SK-N-SH (cell line): ENCODE results near the gene ISCA2. TPM values are rescaled to one million over a fixed set of nuclear protein-coding genes. Genes with fewer than 3 reads are reported as not detected.

Experiments
- CTCF ChIA-PET: fragments of 300-600, 350-600 bp; formaldehyde crosslinking; extraction: SDS; loops from one replicate; lab custom pipeline; 2021; lab: Yijun Ruan, JAX
- POLR2A ChIA-PET: fragments of 350-600 bp; sonication (Branson Sonifier 250); formaldehyde crosslinking; extraction: SDS; loops from one replicate; lab custom pipeline; 2020; ENCODE audit warnings: antibody characterized with exemption, inconsistent platforms; lab: Yijun Ruan, JAX
- DNase-seq: peaks from one replicate; pipeline ENCODE4 v3.0.0; 2012
- H2AFZ ChIP-seq: fragments of 200-600 bp; sonication (generic); 2 replicates; pipeline ENCODE4 v1.8.1; 2016; ENCODE audit warnings: antibody characterized with exemption, mild to moderate bottlenecking, low read depth
- H3F3A ChIP-seq: fragments of 200-600 bp; sonication (generic); replicated peaks from 2 replicates; pipeline ENCODE3; 2016; ENCODE audit warnings: antibody characterized with exemption, mild to moderate bottlenecking; ENCODE audit not compliant: insufficient read depth
- H3K27ac ChIP-seq, 2 experiments: fragments of 200-500 bp in 1 of 2; fragments of 200-600 bp in 1 of 2; sonication (Bioruptor generic) in 1 of 2; sonication (generic), shearing (Covaris generic) in 1 of 2; 2 replicates each; pipeline versions ENCODE4 v1.5.1 to v1.6.1; 2014 to 2016; ENCODE audit warnings: low read depth in 2 of 2, inconsistent platforms in 1 of 2, low read length in 1 of 2, mild to moderate bottlenecking in 1 of 2, mixed read lengths in 1 of 2
- H3K27me3 ChIP-seq: fragments of 200-600 bp; sonication (generic), shearing (Covaris generic); 2 replicates; pipeline ENCODE4 v1.6.1; 2016; ENCODE audit warnings: mixed run types; ENCODE audit not compliant: insufficient read depth
- H3K36me3 ChIP-seq, 2 experiments: fragments of 200-500 bp in 1 of 2; fragments of 200-600 bp in 1 of 2; sonication (Bioruptor generic) in 1 of 2; sonication (generic) in 1 of 2; replicated peaks in 1 of 2; 2 replicates each; pipeline versions ENCODE3 to v1.5.1; 2014 to 2016; ENCODE audit warnings: low read length in 1 of 2, mild to moderate bottlenecking in 1 of 2; ENCODE audit not compliant: insufficient read depth in 2 of 2, control insufficient read depth in 1 of 2
- H3K4me1 ChIP-seq, 2 experiments: fragments of 200-500 bp in 1 of 2; fragments of 200-600 bp in 1 of 2; sonication (Bioruptor generic) in 1 of 2; sonication (generic), shearing (Covaris generic) in 1 of 2; 2 replicates each; pipeline versions ENCODE4 v1.5.1 to v1.6.1; 2014 to 2016; ENCODE audit warnings: low read depth in 1 of 2, low read length in 1 of 2, mixed run types in 1 of 2; ENCODE audit not compliant: insufficient read depth in 2 of 2, control insufficient read depth in 1 of 2
- H3K4me2 ChIP-seq: fragments of 200-600 bp; sonication (generic), shearing (Covaris generic); 2 replicates; pipeline ENCODE4 v1.6.1; 2017; ENCODE audit warnings: mixed run types
- H3K4me3 ChIP-seq, 2 experiments: fragments of 200-500 bp in 1 of 2; fragments of 200-600 bp in 1 of 2; sonication (Bioruptor generic) in 1 of 2; sonication (generic), shearing (Covaris generic) in 1 of 2; 2 replicates each; pipeline versions ENCODE4 v1.5.1 to v1.8.1; 2014 to 2016; ENCODE audit warnings: low read depth in 2 of 2, inconsistent platforms in 1 of 2, low read length in 1 of 2, mild to moderate bottlenecking in 1 of 2, mixed read lengths in 1 of 2, moderate library complexity in 1 of 2
- H3K79me2 ChIP-seq: fragments of 200-600 bp; sonication (generic); 2 replicates; pipeline ENCODE4 v1.8.1; 2017; ENCODE audit warnings: mild to moderate bottlenecking; ENCODE audit not compliant: insufficient read depth
- H3K9ac ChIP-seq: fragments of 200-600 bp; sonication (generic); 2 replicates; pipeline ENCODE4 v1.6.1; 2017; ENCODE audit warnings: mixed run types
- H3K9me2 ChIP-seq: fragments of 200-600 bp; sonication (generic); 2 replicates; pipeline ENCODE4 v1.6.1; 2017; ENCODE audit warnings: mixed run types
- H3K9me3 ChIP-seq: fragments of 200-600 bp; sonication (generic); 2 replicates; pipeline ENCODE4 v1.6.1; 2017; ENCODE audit warnings: mixed run types, mild to moderate bottlenecking, moderate library complexity
- H4K20me1 ChIP-seq: fragments of 200-600 bp; sonication (generic); 2 replicates; pipeline ENCODE4 v1.6.1; 2017; ENCODE audit warnings: mild to moderate bottlenecking, mixed run types; ENCODE audit not compliant: insufficient read depth
- CHD2 ChIP-seq: fragments of 150-350 bp; IDR thresholded peaks from 2 replicates; pipeline ENCODE4 v1.6.1; 2018; ENCODE audit warnings: low read length; ENCODE audit not compliant: partially characterized antibody
- ELF1 ChIP-seq: IDR thresholded peaks from 2 replicates; pipeline ENCODE4 v1.4.0; 2012
- EP300 ChIP-seq, 2 experiments: IDR thresholded peaks; 2 replicates each; pipeline versions ENCODE4 v1.4.0 to v1.6.1; 2012; ENCODE audit warnings: borderline replicate concordance in 1 of 2, low read depth in 1 of 2, low read length in 1 of 2
- EZH2phosphoT487 ChIP-seq: fragments of 200-600 bp; sonication (generic); IDR thresholded peaks from 2 replicates; pipeline ENCODE4 v1.6.1; 2017; ENCODE audit warnings: low read depth, mixed run types, mild to moderate bottlenecking, antibody characterized with exemption, moderate library complexity, borderline replicate concordance
- FOXJ3 ChIP-seq: sonication (generic); formaldehyde crosslinking; IDR thresholded peaks from 2 replicates; pipeline ENCODE4 v1.5.1; 2020; ENCODE audit warnings: mild to moderate bottlenecking, missing genetic modification reagents
- FOXM1 ChIP-seq: IDR thresholded peaks from 2 replicates; pipeline ENCODE4 v1.4.0; 2012; ENCODE audit warnings: low read depth, mild to moderate bottlenecking
- GABPA ChIP-seq: IDR thresholded peaks from 2 replicates; pipeline ENCODE4 v1.4.0; 2012; ENCODE audit warnings: low read depth, mild to moderate bottlenecking
- GATA2 ChIP-seq: sonication (generic); formaldehyde crosslinking; IDR thresholded peaks from 2 replicates; pipeline ENCODE4 v1.5.0; 2020; ENCODE audit warnings: mild to moderate bottlenecking, missing genetic modification reagents
- JUND ChIP-seq: IDR thresholded peaks from 2 replicates; pipeline ENCODE4 v1.4.0; 2012
- MEF2A ChIP-seq: IDR thresholded peaks from 2 replicates; pipeline ENCODE4 v1.4.0; 2012; ENCODE audit warnings: low read depth, borderline replicate concordance
- MXI1 ChIP-seq: IDR thresholded peaks from 2 replicates; pipeline ENCODE4 v1.6.1; 2012; ENCODE audit warnings: mild to moderate bottlenecking, low read depth, low read length, improper control_type of control experiment
- NFIC ChIP-seq: IDR thresholded peaks from 2 replicates; pipeline ENCODE4 v1.4.0; 2012; ENCODE audit warnings: borderline replicate concordance
- NRF1 ChIP-seq: IDR thresholded peaks from 2 replicates; pipeline ENCODE4 v1.6.1; 2012; ENCODE audit warnings: low read depth, mild to moderate bottlenecking, low read length
- PBX3 ChIP-seq: IDR thresholded peaks from 2 replicates; pipeline ENCODE4; 2012
- RAD21 ChIP-seq: IDR thresholded peaks from 2 replicates; pipeline ENCODE4 v1.6.1; 2012; ENCODE audit warnings: mild to moderate bottlenecking, low read length
- REST ChIP-seq: IDR thresholded peaks from 2 replicates; pipeline ENCODE4 v1.6.1; 2012; ENCODE audit warnings: mild to moderate bottlenecking, low read depth, low read length, moderate library complexity
- RFX5 ChIP-seq: IDR thresholded peaks from 2 replicates; pipeline ENCODE4 v1.6.1; 2012; ENCODE audit warnings: mild to moderate bottlenecking, improper control_type of control experiment, low read length
- SIN3A ChIP-seq: IDR thresholded peaks from 2 replicates; pipeline ENCODE4 v1.6.1; 2012; ENCODE audit warnings: low read depth, mild to moderate bottlenecking, low read length, moderate library complexity, borderline replicate concordance
- TCF12 ChIP-seq: IDR thresholded peaks from 2 replicates; pipeline ENCODE4 v1.4.0; 2012
- TEAD4 ChIP-seq: IDR thresholded peaks from 2 replicates; pipeline ENCODE4 v1.4.0; 2012; ENCODE audit warnings: mild to moderate bottlenecking, borderline replicate concordance; ENCODE audit not compliant: insufficient read depth
- USF1 ChIP-seq: IDR thresholded peaks from 2 replicates; pipeline ENCODE4 v1.4.0; 2012; ENCODE audit warnings: low read depth, borderline replicate concordance
- USF2 ChIP-seq: fragments of 150-350 bp; IDR thresholded peaks from 2 replicates; pipeline ENCODE4 v1.6.1; 2017; ENCODE audit warnings: antibody characterized with exemption, low read length, low read depth, borderline replicate concordance
- WGBS: methylation state at CpG from one replicate; pipeline ENCODE4 v1.1.6; 2017; ENCODE audit warnings: low lambda C conversion rate; 5-methylcytosine and 5-hydroxymethylcytosine counted together
- polyA plus RNA-seq, 3 experiments: library from polyadenylated mRNA; depleted of rRNA; stranded (reverse); fragments of >200 nt; gene quantifications; 2 replicates each; pipeline ENCODE4 v1.2.3, GENCODE V29; 2012

Gene ISCA2
- polyA plus RNA-seq, 1 of the 3 experiments (the other 2 are of a cell fraction), result 51.9 TPM

GRCh38 chr14:74503938-74504335 is 10.4 kb downstream of the ISCA2 start:
- no peak overlapping the region for H3K9ac ChIP-seq
- peaks cover 0 to 16% of the 10 kb centered on the region in 2 experiments; a peak in 1 of 4 replicates for H3K4me1 ChIP-seq
- H3K4me2 ChIP-seq, result no peak overlapping the region
- TF ChIP-seq TCF12 (no peak), NFIC (no peak), ELF1 (no peak), PBX3 (no peak), CHD2 (no peak), NRF1 (no peak), FOXM1 (no peak), JUND (no peak), GATA2 (CRISPR knock-in tag) (no peak), USF1 (no peak), FOXJ3 (CRISPR knock-in tag) (no peak), EZH2phosphoT487 (no peak), GABPA (no peak)
- no peaks in the 10 kb centered on the region for H3K9me2 ChIP-seq
- 94% methylated on average over 12 of the region's 12 CpGs for WGBS
- H3K4me3 ChIP-seq, result no peak overlapping the region
- H3K9me3 ChIP-seq, result no peaks in the 10 kb centered on the region
- peaks cover 32 to 71% of the 10 kb centered on the region in 2 experiments for H3K36me3 ChIP-seq
- H3K27ac ChIP-seq, result no peak overlapping the region
- no peaks in the 10 kb centered on the region for H3K79me2 ChIP-seq
- CTCF ChIA-PET, result interaction anchor here (1.4 to 7.1 kb wide), 5 partner anchors 46 to 109 kb away, joined by 3 to 68 read pairs (median 10); partner anchors contain the start of gene LTBP2
- H3F3A ChIP-seq, result peaks cover 25% of the 10 kb centered on the region
- H3K27me3 ChIP-seq, result no peaks in the 10 kb centered on the region
- H4K20me1 ChIP-seq, result no peaks in the 10 kb centered on the region
- no peak overlapping the region for H2AFZ ChIP-seq
- no peak for DNase-seq
- POLR2A ChIA-PET, result no interaction called here

- ChIA-PET POLR2A (no interaction called here), CTCF (interaction anchor here (0.6 to 7.1 kb wide), 9 partner anchors 16 to 218 kb away, joined by 3 to 68 read pairs (median 4); partner anchors contain the start of gene LTBP2)
- Histone ChIP-seq H3K4me3 (no peak overlapping the region), H3K9ac (no peak overlapping the region), H3K27ac (no peak overlapping the region), H3K4me1 (peaks cover 0 to 16% of the 10 kb centered on the region in 2 experiments; a peak in 1 of 4 replicates), H4K20me1 (no peaks in the 10 kb centered on the region), H3F3A (peaks cover 24% of the 10 kb centered on the region), H3K9me3 (no peaks in the 10 kb centered on the region), H3K4me2 (no peak overlapping the region), H2AFZ (no peak overlapping the region), H3K36me3 (peaks cover 31 to 72% of the 10 kb centered on the region in 2 experiments), H3K9me2 (no peaks in the 10 kb centered on the region), H3K79me2 (no peaks in the 10 kb centered on the region), H3K27me3 (no peaks in the 10 kb centered on the region)
- 92% methylated on average over 4 of the region's 4 CpGs for WGBS
- no peak for DNase-seq
- TF ChIP-seq JUND (no peak), CHD2 (no peak), MEF2A (no peak), REST (no peak), SIN3A (no peak), TCF12 (no peak), RAD21 (no peak), TEAD4 (no peak), USF2 (no peak), MXI1 (no peak), EP300 (IDR thresholded peaks at IDR 0.05; ENCODE audit: borderline replicate concordance in 1 of 2, low read depth in 1 of 2, low read length in 1 of 2) (no peak), GATA2 (CRISPR knock-in tag) (no peak), GABPA (no peak), RFX5 (no peak), USF1 (no peak)
These were observed 10.8 kb downstream of the ISCA2 start for GRCh38 chr14:74504412-74504811.
